NCI-H2029 treated with DMSO at 0.1 percent for 48 hours (cell line): Measurements from ENCODE around the gene TFB1M.

Source experiments
- DNase-seq: peaks from one replicate; lab custom pipeline; 2025; lab: John Stamatoyannopoulos, UW

The TFB1M gene

DNA sequence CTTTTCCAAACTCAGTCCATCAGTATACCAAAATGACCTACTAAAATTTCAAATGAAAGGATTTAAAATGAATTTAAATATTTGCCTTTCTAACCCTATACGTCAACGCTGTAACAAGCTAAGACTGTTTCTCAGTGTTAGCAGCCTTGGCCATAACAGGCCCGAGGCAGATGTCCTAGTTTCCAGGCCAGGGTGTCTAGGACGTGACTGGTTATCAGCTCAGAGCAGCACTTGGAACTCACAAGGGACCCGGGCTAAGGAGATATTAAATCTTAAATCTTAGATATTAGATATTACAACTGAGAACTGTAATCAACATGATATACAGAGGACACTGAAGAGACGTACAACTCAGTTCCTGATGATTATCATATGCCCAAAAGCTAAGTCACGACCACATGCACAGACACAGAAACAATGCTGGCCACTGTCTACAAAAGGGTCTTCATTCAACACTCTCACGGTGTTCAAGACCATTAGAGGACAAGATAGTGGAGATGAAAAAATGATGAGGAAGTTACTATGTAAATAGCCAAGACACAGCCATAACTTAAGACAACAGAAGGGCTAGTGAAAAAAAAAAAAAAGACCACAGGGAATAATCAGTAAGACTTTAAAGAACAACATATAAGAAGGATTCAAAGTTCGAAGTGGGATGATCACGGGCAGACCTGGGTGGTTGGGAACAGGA lies 50.8 kb downstream of the TFB1M start, which contains the start of gene CLDN20:
TSS of gene CLDN20 (plus strand) at position 641 of the 691 bp plus-strand sequence. CDS start 11,707 bp downstream, outside the sequence.
- no peak for DNase-seq

DNA sequence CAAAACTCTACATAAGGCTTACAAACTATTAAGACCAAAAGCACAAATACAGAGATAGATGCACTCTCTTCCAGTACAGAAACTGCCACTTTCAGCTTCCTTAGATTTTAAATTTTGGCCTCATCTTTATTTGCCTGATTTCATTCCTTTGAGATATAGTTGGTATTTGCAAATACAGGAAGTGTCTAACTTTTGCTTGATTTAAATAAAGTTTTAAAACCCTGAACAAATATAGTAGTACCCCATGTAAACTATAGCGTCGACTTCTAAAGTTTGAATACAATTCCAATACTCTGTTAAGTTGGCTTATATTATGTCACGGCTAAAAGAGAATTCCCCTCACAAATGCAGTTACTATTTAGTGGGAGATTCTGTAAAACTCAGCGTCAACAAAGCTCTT lies 51.6 kb downstream of the TFB1M start:
- no peak for DNase-seq

DNA sequence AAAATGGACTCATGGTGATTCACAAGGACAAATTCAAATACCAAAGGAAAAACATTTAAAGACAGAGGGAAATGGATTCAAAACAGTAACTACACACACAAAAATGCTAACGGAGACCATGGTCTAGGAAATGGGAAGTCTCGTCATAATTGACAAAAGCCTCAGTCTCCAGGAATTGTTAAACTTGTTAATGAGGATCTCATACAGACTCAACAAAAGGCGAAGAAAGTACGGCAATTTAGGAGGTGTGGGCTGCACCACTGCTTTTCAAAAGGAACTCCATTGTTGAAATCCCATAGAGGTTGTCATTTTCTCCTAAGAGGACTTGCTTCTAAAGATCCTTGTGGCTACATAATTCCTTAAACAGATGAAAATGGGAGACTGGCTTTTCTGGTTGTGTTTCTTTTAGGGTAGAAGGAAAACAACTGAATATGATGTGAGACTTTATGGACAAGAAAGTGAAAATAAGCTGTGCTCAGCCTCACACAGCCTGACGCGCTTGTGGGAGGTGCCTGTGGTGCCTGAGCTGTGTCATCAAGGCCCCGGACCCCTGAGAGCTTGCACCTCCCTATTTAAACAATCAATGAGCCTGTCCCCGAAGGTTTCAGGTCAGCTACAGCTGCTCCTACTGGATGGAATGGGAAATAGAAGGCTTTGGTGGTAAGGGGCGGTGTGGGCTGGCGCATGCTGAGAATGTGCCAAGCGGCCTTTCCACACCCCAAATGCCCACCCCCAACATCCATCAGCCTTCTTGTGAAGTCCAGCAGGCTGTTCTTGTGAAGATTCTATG lies 53.0 kb downstream of the TFB1M start:
- no peak for DNase-seq

DNA sequence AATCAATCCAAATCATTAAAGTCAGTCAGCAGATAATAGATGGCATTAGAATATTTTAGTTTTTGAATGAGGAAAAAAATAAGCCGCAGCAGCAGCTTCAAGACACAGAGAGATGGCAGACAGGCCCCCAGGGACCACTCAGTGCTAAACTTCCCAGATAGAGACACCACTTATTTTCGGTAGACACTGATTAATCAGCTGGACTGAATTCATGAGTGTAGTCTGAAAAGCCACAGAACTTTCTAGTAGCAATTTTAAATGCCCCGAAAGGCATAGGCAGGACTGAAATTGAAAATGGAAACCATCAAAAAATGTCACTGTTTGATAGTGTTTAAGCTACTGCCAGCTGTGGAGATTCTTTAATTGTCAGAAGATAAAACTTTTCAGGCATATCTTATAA lies 53.6 kb downstream of the TFB1M start:
- no peak for DNase-seq

DNA sequence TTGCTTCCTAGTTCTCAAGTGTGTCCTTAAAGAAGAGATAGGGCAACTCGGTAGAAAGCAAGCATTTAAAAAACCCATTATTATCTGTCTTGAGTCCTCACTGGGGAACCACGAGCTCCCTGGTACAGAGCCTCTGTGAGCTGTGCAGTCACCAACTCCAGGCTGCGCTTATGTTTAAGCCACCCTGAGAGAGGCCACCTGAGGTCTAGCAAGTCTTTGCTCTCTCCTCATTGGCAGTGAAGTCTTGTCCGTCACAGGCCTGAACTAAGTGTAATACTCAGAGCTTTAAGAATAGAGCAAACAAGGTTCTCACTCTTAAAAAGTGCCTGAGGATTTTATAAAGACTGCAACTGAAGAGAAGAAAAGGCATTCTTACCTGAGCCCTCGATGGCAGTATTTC lies 54.4 kb downstream of the TFB1M start:
- no peak for DNase-seq

DNA sequence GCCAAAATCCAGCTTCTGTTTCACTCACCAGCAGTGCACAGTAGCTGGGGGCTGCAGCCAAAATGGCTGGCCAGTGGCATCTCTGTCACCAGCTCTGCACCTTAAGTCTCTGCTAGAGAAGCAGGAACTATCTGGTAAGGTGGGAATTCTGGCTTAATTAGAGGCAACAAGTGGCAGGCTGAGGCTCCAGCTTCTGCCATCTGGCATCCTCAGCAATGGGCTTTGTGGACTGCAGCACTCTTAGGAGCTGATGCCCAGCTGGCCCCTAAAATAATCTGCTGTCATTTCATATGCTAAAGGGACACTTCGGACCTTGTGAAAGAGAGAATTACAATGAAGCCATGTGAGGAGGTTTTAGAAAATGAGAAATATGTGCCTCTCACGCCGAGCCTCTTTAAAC lies 55.1 kb downstream of the TFB1M start:
- DNase-seq: no peak

DNA sequence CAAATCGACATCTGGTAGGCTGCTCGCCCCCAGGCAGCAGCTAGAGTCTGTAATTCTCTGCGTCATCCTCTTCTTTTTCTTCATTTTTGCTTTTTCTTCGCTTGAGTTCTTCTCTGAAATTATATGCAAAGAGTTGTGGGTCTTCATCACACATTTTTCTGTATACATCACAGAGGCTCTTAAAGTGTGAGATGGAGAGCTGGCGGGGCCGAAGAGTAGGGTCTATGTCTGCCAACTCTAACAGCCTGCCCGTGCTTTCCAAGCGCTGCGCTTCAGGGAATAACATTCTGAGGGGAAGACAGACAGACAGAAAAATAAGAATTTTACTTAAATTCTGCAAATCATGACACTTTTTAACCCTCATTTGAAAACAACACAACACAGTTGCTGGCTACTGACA lies 56.5 kb downstream of the TFB1M start:
- no peak for DNase-seq

DNA sequence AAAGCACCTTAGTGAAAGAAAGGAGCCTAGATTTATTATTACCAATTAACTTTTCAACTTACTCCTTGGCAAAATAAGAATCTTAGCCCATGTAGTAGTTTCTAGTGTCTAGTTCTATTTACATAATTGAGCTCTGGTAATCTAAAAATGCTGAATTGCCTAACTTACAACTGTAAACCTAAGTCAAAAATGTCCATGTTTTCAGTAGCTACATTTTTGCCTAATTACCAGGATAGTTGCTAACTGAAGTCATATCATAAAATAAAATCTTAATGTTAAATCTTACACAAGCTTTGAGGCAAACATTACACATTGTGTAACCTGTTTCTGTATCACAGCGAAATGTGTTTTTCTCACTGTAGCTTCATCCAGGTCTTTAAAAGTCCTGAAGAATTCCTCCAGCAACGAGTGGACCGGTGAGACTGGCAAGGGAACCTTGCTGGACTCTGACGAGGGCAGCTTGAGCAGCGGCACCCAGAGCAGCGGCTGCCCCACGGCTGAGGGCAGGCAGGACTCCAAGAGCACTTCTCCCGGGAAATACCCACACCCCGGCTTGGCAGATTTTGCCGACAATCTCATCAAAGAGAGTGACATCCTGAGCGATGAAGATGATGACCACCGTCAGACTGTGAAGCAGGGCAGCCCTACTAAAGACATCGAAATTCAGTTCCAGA lies 58.0 kb downstream of the TFB1M start:
- no peak for DNase-seq

DNA sequence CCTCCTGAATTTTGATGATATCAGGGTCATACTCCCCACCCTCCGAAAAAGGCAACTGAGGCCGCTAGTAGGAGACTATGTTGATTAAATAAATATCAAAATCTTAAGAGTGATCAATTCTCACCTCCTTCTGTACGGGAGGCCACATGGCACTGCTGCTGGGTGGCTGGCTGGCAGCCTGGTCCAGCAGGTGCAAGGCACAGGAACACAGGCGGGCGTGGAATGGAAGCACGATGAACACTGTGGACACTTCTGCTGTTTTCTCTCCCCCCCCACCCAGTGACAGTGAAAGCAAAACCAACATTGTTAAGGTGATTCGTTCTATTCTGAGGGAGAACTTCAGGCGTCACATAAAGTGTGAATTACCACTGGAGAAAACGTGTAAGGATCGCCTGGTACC lies 60.1 kb downstream of the TFB1M start:
- DNase-seq: peak; percentile 42

DNA sequence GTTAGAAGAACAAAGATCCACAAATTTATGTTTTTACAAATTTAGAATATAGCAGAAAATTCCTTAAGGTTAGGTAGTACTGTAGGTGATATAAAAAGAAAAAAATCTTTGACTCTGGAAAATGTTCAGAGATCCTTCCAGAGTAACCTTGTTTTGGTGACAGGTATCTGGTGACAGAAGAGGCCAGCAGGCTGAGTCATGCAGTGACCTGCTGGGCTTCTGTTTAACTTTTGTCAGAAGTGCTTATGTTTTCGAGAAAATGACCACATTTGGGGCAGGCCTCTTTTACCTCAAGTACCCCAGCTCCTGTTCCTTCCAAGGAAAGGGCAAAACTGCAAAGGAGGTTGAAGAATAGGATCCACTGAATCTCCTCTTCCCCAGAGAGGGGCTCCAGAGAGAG lies 60.9 kb downstream of the TFB1M start:
- no peak for DNase-seq

DNA sequence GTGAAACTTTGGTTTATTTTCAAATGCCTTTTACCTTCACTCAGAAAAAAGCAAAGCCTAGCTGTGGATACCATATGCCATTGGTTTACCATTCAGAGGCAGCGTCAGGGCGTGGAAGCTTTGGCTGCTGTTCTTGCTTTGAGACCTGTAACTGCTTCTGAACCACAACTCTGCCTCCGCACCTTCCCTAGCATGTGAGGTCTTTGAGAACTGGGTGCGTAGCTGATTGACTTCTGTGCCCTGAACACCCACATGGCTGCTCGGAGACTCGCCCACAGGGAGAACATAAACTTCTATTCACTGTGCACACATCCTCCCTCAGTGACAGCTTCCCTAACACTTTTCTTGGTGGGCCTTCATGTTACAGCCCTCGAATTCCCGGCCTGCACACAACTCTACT lies 61.7 kb downstream of the TFB1M start:
- no peak for DNase-seq

DNA sequence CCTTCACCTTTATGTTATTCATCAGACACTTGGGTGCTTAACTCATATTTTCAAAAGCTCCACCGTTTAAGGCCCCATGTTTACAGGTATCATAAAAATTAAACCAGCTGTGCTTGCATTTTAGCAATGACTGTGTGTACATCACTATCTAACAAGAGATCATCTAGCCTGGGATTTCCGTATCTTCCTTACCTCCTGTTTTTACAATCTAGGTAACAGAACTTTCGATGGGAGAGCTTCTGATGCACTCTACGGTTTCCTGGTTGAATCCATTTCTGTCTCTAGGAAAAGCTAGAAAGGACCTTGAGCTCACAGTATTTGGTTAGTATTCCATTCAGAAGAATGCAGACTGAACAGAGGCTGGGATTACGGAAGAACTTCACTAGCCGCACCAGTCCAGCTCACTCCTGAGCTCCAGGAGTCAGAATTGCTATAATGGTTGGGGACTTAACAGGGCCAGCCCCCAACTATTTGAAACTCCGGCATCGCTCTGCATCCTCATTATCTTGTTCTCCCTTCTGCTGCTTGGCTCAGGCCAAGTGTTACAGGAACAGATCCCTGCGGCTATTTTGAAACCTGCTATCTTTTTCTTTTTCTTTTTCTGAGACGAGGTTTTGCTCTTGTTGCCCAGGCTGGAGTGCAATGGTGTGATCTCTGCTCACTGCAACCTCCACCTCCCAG lies 63.4 kb downstream of the TFB1M start:
- DNase-seq: no peak

DNA sequence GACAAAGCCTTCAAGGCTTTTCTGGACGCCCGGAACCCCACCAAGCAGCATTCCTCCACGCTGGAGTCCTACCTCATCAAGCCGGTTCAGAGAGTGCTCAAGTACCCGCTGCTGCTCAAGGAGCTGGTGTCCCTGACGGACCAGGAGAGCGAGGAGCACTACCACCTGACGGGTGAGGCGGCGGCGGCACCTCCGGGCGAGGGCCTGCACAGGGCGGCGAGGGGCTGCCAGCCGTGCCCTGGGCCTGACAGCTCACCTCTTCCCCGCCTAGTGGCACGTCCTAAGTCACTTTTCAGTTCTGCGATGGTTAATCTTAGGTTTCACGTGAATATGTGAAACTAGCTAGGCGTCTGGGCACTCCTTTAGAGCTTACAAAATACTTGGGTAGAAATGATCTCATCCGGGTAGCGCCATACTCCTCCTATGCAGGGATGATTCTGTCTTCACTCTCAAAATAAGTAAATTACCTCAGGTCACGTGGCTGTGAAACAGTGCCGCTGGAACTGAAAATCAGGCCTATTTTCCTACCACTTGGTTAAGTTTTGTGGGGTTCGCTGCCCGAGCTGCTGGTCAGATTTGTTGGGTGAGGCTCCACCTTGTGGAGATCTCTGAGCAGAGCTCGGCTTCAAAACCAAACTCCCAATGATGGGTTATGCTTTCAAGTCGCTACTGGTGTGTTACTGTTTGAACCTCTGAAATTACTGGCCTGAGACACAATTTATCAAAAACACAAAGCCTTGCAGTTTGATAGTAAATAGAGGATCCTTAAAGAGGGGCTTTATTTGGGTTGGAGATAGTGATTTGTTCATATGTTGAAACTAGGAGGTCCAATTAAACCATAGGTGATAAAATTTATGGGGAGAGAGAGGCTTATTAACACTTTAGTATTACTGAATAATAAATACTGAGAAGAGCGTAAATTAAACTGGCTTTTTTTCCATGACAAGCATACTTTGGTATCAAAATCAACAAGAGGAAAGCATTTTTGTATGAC lies 66.0 kb downstream of the TFB1M start:
- DNase-seq: no peak

DNA sequence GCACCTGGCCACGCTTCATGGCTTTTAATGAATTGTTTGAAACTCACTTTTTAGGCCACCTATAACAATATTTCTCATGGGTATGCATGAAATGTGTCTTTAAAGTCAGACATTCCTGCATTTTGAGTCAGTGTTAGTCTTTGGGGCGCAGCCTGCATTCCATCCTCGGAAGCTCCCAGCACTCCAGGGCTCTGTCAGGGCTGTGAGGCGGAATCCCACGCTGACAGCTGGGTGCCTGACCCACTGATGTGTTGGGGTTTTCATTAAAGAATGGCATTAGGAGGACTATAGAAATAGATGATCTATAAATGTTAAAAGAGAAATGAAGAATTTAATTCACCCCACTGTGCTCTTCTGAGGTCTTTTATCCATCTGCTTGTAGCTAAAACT lies 66.7 kb downstream of the TFB1M start:
- DNase-seq: no peak

DNA sequence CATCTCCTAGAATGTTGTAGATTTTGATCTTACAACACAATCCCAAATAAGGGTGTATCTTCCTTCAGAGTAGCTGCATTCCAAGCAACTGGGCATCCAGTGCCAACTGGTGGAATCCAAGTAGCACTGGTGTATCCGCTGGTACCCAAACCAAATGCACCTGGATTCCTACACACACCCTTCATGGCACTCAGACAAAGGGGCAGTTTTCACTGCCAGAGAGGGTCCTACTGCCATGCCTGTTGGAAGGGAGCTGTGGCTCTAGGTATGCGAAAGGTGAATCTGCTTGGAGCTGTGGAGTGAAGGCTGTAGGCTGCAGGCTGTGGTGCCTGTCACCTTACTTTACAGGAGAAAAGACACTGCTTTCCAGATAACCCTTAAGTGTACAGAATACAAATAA lies 67.5 kb downstream of the TFB1M start:
- DNase-seq: no peak

DNA sequence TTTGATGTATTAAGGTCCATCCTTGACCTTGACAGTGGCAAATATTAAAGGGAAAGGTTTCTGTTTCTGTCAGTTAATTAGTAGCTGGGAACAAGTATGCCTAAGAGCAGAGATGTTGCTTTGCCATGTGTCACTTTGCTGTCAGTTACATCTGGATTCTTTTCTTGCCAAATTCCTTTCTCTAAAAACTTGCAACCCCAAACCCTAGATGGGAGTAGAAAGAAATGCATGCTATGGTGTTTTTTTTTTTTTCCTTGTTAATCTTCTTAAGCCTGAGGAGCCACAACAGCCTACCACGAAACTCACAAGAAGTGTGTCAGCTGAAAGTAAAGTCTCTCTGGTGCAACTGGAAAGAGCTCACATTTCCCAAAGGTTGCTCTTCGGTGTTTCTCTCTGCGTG lies 68.5 kb downstream of the TFB1M start:
- DNase-seq: no peak

DNA sequence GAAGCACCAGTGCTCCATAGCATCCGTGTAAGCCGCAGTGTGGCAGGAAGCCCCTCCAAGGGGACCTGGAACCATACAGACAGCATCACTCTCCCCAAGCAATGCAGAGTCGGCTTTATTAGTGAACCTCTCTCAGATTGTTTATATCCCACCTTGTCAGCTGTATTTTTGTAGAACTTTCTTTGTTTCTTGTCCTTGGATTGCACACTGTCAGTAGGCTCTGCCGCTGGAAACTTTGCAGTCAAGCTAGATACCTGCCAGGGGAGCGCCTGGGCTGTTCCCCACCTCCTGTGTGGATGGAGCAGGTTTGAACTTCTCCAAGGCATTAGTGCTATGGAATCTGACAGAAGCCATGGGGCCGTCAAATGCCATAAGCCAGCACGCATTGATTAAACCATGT lies 69.1 kb downstream of the TFB1M start:
- DNase-seq: no peak

DNA sequence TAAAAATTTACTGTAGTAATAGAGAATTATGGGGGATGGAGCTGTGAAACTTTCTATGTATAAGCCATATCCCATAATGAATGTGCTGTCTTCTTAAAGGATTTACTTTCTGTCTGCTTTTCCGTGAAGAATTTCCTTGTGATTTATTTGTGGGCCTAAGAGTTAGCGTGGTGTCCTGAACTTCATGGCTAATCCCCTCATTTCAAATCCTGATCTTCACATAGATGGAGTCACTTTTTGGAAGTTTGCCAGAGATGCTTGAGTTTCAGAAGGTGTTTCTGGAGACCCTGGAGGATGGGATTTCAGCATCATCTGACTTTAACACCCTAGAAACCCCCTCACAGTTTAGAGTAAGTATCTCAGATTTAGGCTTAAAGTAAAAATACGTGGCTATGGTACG lies 69.8 kb downstream of the TFB1M start:
- no peak for DNase-seq

DNA sequence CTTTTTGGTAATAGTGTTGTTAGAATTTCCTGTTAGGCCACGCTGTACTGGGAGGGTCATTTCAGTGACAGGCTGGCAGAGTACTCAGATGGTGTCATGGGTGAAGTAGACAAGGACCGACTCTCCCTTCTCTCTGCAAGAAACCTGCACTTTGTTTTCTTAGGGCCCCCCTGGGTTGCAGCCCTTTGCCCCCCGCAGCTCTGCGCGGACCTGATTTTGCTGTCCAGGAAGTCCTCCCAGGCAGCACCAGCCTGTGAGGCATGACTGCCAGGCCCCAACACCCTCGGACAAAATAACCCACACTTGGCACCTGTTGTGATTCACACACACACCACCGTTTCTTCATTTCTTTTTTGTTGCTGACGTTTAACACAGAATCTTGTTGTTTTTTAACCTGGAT lies 72.3 kb downstream of the TFB1M start:
- no peak for DNase-seq

DNA sequence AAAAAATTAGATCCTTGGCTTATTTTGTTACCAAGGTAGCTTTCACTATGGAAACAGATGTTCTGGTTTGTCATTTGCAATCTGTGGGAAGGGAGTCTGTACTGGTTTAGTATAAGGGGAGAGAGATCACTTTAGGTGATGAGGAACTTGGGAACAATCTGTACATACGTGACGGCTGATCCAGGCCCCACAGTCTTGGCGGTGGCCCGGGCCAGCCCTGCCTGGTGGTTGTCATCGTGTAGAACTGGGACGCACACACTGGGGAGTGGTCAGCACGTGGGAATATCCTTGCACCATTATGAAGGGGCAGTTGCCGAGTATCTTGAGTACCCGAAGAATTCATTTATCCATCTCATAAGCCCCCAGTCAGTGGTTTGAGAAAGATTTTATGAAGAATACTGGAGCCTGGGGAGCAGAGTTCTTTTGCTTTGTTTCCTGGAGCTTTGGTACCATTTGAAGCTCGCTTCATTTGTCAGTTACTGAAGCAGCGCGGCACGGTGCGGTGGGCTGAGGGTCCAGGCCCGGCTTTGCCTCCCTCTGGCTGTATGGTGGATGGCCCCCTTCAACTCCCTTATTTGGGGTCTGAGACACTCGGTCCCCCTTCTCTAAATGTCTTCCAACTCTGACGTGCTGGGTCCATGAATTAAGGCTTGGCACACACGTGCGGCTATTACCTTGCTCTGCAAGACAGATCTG lies 73.2 kb downstream of the TFB1M start:
- no peak for DNase-seq

DNA sequence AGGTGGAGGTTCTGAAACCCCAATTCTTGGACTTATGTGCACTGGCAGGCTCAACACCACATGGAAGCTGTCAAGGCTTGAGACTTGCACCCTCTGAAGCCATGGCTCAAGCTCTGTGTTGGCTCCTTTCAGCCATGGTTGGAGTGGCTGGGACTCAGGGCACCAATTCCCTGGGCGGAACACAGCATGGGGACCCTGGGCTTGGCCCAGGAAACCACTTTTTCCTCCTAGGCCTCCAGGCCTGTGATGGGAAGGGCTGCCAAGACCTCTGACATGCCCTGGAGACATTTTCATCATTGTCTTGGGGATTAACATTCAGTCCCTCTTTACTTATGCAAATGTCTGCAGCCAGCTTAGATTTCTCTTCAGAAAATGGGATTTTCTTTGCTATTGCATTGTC lies 76.7 kb downstream of the TFB1M start:
- no peak for DNase-seq
